Mammary epithelial cell (primary cell): ENCODE data around the gene DNMT3A.

Experiments
- CTCF ChIP-seq, 2 donors: IDR thresholded peaks in 1 of 2; conservative IDR thresholded peaks in 1 of 2; 2 replicates each; pipeline ENCODE4 v1.5.1; 2011 to 2012; ENCODE audit warnings: inconsistent platforms in 2 of 2, low read length in 2 of 2, mild to moderate bottlenecking in 2 of 2, control low read depth in 1 of 2, low read depth in 1 of 2; ENCODE audit not compliant: insufficient read depth in 1 of 2; ENCODE audit errors: extremely low read depth in 1 of 2
- EZH2 ChIP-seq: IDR thresholded peaks from 2 replicates; pipeline ENCODE4 v1.6.1; 2012; ENCODE audit warnings: low read length, inconsistent platforms, borderline replicate concordance

DNA sequence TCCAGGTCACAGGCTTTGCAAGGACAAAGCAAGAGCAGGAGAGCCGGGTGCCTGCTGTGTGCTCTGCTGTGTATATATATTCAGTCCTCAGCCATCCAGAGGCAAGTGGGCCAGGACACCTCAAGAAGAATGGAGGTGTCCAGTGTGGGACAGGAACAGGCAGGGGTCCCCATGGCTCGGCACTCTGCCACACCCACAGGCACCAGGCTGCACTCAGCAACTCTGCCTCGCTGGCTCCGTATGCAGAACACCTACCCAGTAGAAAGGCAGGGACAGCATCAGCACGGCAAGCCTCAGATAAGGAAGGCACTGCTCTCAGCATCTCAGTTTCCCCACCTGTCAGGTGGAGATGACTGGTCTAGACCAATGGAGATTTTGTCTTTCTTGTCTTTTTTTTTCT is 57.8 kb downstream of the DNMT3A start:
- no peak for TF ChIP-seq CTCF (conservative IDR thresholded peaks at IDR 0.05 in 1 of 2, IDR thresholded peaks at IDR 0.05 in 1 of 2; ENCODE audit: extremely low read depth in 1 of 2, insufficient read depth in 1 of 2, low read depth in 1 of 2, low read length in 2 of 2)
- TF ChIP-seq EZH2 = no peak
